MCF 10A (cell line): ENCODE results near the gene KLHL1. TPM values are rescaled to one million over a fixed set of nuclear protein-coding genes. Genes with fewer than 3 reads are reported as not detected.

Experiments
- BruUV-seq: library from RNA; stranded (reverse); fragments of 400-500 nt; replicated peaks from 2 replicates; lab custom pipeline; 2021; lab: Mats Ljungman, UMichigan
- CTCF ChIA-PET: fragments of 300-600 bp; sonication (Branson Sonifier 250); formaldehyde crosslinking; extraction: SDS; loops from one replicate; lab custom pipeline; 2021; ENCODE audit warnings: antibody characterized with exemption, inconsistent platforms; lab: Yijun Ruan, JAX
- POLR2A ChIA-PET: fragments of 300-600, 350-650 bp; sonication (Branson Sonifier 250); formaldehyde crosslinking; extraction: SDS; loops from one replicate; lab custom pipeline; 2020; ENCODE audit warnings: antibody characterized with exemption, inconsistent platforms; lab: Yijun Ruan, JAX
- DNase-seq: peaks from one replicate; pipeline ENCODE4 v3.0.0-alpha.2; 2018; ENCODE audit not compliant: unreplicated experiment
- H3K27ac Mint-ChIP-seq: one replicate; pipeline ENCODE4 v1.8.0; 2022; ENCODE audit warnings: mild to moderate bottlenecking, low read depth, mixed read lengths; ENCODE audit not compliant: unreplicated experiment
- H3K27me3 Mint-ChIP-seq: one replicate; pipeline ENCODE4 v1.8.0; 2022; ENCODE audit warnings: mixed read lengths; ENCODE audit not compliant: insufficient read depth, unreplicated experiment
- H3K36me3 Mint-ChIP-seq: one replicate; pipeline ENCODE4 v1.8.0; 2022; ENCODE audit warnings: mild to moderate bottlenecking, moderate library complexity, mixed read lengths; ENCODE audit not compliant: insufficient read depth, unreplicated experiment
- H3K4me1 Mint-ChIP-seq: one replicate; pipeline ENCODE4 v1.8.0; 2022; ENCODE audit warnings: mixed read lengths; ENCODE audit not compliant: insufficient read depth, unreplicated experiment
- H3K4me3 Mint-ChIP-seq: one replicate; pipeline ENCODE4 v1.8.0; 2022; ENCODE audit warnings: mild to moderate bottlenecking, moderate library complexity, mixed read lengths; ENCODE audit not compliant: unreplicated experiment
- H3K9me3 Mint-ChIP-seq: one replicate; pipeline ENCODE4 v1.8.0; 2022; ENCODE audit warnings: mixed read lengths; ENCODE audit not compliant: unreplicated experiment
- intact Hi-C: fragments of 100-400 bp; cut with micrococcal nuclease; formaldehyde crosslinking; loops from 2 replicates; pipeline ENCODE4 v1.14.1; 2022
- total RNA-seq: library from RNA; stranded (reverse); gene quantifications from 2 replicates; pipeline ENCODE4 v1.2.3, GENCODE V29; 2022
- TF ChIP-seq, protein P1 (sequence below): fragments of 200-600 bp; IDR thresholded peaks from one replicate; pipeline ENCODE4 v1.8.0; 2022; ENCODE audit warnings: antibody characterized with exemption, mild to moderate bottlenecking; ENCODE audit not compliant: unreplicated experiment

KLHL1 gene
- total RNA-seq, 1 experiment from 2014 or later: not detected

DNA sequence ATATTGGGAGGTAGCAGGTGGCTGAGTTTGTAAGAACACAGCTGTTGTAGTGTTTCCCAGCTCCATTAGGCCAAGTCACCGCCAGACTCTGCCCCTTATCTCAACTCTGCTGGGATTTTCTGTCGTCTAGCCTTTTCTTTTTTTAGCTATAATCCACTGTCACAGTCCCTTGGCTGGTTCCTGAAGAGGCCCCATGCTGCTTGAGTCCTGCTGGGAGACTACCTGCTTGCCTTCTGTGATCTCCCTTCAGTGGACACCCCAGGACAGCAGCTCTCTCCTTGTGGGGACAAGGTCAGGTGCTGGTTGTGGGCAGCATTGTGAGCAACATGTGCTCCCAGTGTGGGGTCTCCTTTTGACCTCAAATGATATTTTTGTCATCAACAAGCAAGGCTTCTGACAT is 195.6 kb downstream of the KLHL1 start:
- H3K36me3 Mint-ChIP-seq: no peaks in the 10 kb centered on the region
- CTCF ChIA-PET: no interaction called here
- no TSS peak for BruUV-seq
- DNase-seq: no peak
- H3K27me3 Mint-ChIP-seq: peaks cover 20% of the 10 kb centered on the region
- intact Hi-C loops: no loop called here
- TF ChIP-seq, protein P1, sequence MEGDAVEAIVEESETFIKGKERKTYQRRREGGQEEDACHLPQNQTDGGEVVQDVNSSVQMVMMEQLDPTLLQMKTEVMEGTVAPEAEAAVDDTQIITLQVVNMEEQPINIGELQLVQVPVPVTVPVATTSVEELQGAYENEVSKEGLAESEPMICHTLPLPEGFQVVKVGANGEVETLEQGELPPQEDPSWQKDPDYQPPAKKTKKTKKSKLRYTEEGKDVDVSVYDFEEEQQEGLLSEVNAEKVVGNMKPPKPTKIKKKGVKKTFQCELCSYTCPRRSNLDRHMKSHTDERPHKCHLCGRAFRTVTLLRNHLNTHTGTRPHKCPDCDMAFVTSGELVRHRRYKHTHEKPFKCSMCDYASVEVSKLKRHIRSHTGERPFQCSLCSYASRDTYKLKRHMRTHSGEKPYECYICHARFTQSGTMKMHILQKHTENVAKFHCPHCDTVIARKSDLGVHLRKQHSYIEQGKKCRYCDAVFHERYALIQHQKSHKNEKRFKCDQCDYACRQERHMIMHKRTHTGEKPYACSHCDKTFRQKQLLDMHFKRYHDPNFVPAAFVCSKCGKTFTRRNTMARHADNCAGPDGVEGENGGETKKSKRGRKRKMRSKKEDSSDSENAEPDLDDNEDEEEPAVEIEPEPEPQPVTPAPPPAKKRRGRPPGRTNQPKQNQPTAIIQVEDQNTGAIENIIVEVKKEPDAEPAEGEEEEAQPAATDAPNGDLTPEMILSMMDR: no peak
- H3K4me1 Mint-ChIP-seq: no peaks in the 10 kb centered on the region
- POLR2A ChIA-PET: no interaction called here
- H3K9me3 Mint-ChIP-seq: no peaks in the 10 kb centered on the region
- H3K27ac Mint-ChIP-seq: no peak overlapping the region
- no peak overlapping the region for H3K4me3 Mint-ChIP-seq

DNA sequence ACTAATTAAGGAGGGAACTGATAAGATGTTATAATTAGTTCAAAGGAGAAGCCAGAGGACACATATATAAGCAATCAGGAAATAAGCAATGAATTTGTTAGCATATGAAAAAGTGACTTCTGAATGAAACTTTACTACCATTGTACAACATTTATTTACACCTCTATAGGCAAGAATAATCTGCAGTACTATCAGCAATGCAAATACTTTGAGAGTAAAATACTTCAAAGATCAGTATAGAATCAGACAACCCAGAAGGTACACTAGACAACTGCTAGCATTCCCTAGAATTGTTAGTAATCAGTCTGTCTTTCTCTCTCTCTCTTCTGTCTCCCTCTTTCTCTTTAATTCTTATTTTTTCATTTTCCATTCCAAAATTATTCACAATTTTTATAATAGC is 197.5 kb downstream of the KLHL1 start:
- Mint-ChIP-seq H3K9me3 (no peaks in the 10 kb centered on the region), H3K4me1 (no peaks in the 10 kb centered on the region), H3K4me3 (no peak overlapping the region), H3K27ac (no peak overlapping the region), H3K36me3 (no peaks in the 10 kb centered on the region), H3K27me3 (peaks cover 39% of the 10 kb centered on the region)
- TF ChIP-seq, protein P1: no peak
- ChIA-PET CTCF (interaction anchor here (0.6 kb wide), 1 partner anchor 300 kb away, joined by 4 read pairs; no protein-coding TSS in a partner anchor), POLR2A (no interaction called here)
- intact Hi-C loops: no loop called here
- DNase-seq: no peak
- no TSS peak for BruUV-seq

DNA sequence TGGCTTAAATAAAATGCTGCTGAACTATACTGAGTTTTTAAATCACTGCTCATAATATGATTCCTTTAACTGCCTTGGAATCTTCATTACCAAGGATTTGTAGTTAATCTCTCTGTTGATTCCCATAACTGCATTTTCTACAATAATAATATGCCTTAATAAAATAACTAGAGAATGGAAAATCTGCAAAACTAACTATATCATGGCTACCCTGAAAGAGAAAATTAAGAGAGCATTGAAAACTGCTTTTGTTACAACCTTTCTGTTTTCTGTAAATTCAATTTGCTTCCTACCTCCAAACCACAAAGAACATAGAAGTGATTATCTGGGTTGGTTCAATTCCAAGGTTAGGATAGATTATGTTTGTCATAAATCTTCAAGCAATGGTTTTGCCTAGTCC is 203.5 kb downstream of the KLHL1 start:
- no peak overlapping the region for H3K27ac Mint-ChIP-seq
- H3K4me3 Mint-ChIP-seq: no peak overlapping the region
- CTCF ChIA-PET: no interaction called here
- POLR2A ChIA-PET: no interaction called here
- H3K27me3 Mint-ChIP-seq: peaks cover 63% of the 10 kb centered on the region
- TF ChIP-seq, protein P1: no peak
- intact Hi-C loops: no loop called here
- H3K9me3 Mint-ChIP-seq: no peaks in the 10 kb centered on the region
- no peaks in the 10 kb centered on the region for H3K36me3 Mint-ChIP-seq
- no peak for DNase-seq
- H3K4me1 Mint-ChIP-seq: no peaks in the 10 kb centered on the region
- BruUV-seq: no TSS peak

DNA sequence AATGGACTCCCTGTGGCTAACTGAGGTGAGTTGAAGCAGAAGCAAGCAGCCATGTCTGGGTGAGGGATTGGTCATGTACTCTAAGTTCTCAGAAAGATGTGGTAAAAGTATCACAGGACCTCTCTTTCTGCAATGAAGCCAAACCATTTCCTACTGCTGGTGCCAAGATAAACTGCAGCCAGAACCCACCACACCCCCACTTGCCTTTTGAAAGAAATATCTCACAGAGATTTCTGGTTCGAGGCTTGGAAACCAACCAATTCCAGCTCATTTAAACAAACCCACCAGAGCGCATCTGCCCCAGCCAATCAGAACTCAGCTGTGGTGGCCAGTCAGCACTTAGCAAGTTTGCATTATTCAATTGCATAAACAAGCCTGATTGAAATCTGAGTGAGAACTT is 205.2 kb downstream of the KLHL1 start:
- BruUV-seq: no TSS peak
- Mint-ChIP-seq H3K9me3 (no peaks in the 10 kb centered on the region), H3K4me3 (no peak overlapping the region), H3K4me1 (no peaks in the 10 kb centered on the region), H3K27me3 (peaks cover 63% of the 10 kb centered on the region), H3K27ac (no peak overlapping the region), H3K36me3 (no peaks in the 10 kb centered on the region)
- POLR2A ChIA-PET: no interaction called here
- DNase-seq: no peak
- CTCF ChIA-PET: no interaction called here
- intact Hi-C loops: no loop called here
- TF ChIP-seq, protein P1: no peak
